ENCODE measurements around the gene SFXN3.

SFXN3 gene

GRCh38 chr10:100986952-100987684, 43.9 kb upstream of the SFXN3 start, which contains the start of the genes MRPL43 and TWNK:
Gene MRPL43 (minus strand): TSS chr10:100987497. CDS start chr10:100987443, 54 bp downstream.
Gene TWNK (plus strand): TSS chr10:100987543. CDS start chr10:100988211, 668 bp downstream.
- Histone ChIP-seq H3K36me3 (ENCODE audit: control insufficient read depth in 4 of 4, insufficient read depth in 4 of 4, low read length in 3 of 4) (peaks cover 11 to 48% (median 36%) of the 10 kb centered on the region in 4 experiments), H3K27me3 (replicated peaks in 2 of 5; ENCODE audit: control insufficient read depth in 4 of 5, insufficient read depth in 5 of 5, low read length in 4 of 5) (no peaks in the 10 kb centered on the region), H3K27ac (ENCODE audit: insufficient read depth in 1 of 2, low read depth in 1 of 2, low read length in 2 of 2, poor library complexity in 1 of 2, severe bottlenecking in 2 of 2) (peak within 1 kb of the TSS in 1 of 2 experiments; percentile 76), H3K9me3 (ENCODE audit: control extremely low read depth in 1 of 5, control insufficient read depth in 4 of 5, insufficient read depth in 2 of 5, low read depth in 1 of 5, low read length in 4 of 5) (no peaks in the 10 kb centered on the region), H3K4me3 (ENCODE audit: control insufficient read depth in 1 of 7, extremely low read depth in 1 of 7, insufficient read depth in 4 of 7, low read depth in 2 of 7, low read length in 6 of 7) (peak within 1 kb of the TSS; percentile 65 to 98 (median 93)), H3K4me1 (ENCODE audit: control extremely low read depth in 1 of 4, control insufficient read depth in 4 of 4, insufficient read depth in 4 of 4, low read length in 3 of 4) (peaks cover 4 to 36% (median 25%) of the 10 kb centered on the region in 4 experiments)
- under 1% methylated on average over 70 of the region's 75 CpGs for WGBS (ENCODE audit: insufficient coverage)
- ChIA-PET CTCF (interaction anchor here (1.1 to 23.7 kb wide), 6 partner anchors 10 to 43 kb away, joined by 3 to 311 read pairs (median 12); partner anchors contain the start of genes LZTS2 and SEMA4G), POLR2A (interaction anchor here (0.6 to 1.2 kb wide), 2 partner anchors 12 to 72 kb away, joined by 3 read pairs; partner anchors contain the start of gene LZTS2)
- peak; percentile 73 to 83 (median 82) for DNase-seq

DNA sequence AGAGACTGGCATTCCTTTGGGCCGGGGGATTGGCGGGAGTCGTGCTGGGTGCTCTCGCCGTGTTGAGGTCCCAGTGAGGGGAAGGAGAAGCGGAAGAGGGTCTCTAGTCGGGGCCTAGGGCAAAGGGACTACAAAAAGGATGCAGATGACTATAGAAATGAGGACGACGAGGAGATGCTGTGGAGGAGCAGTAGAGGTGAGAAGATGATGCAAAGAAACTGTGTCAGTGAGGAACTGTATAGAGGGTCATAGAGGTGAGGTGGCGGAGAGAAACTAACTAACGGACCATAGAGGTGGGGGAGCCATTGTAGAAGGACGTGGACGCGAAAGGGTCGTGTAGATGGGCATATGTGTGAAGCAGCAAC, 43.4 kb upstream of the SFXN3 start:
- Histone ChIP-seq H3K27me3 (replicated peaks in 2 of 5; ENCODE audit: control insufficient read depth in 4 of 5, insufficient read depth in 5 of 5, low read length in 4 of 5) (no peaks in the 10 kb centered on the region), H3K4me3 (ENCODE audit: control insufficient read depth in 1 of 7, extremely low read depth in 1 of 7, insufficient read depth in 4 of 7, low read depth in 2 of 7, low read length in 6 of 7) (peak overlapping the region; percentile 65 to 98 (median 93)), H3K36me3 (ENCODE audit: control insufficient read depth in 4 of 4, insufficient read depth in 4 of 4, low read length in 3 of 4) (peaks cover 11 to 50% (median 37%) of the 10 kb centered on the region in 4 experiments), H3K27ac (ENCODE audit: insufficient read depth in 1 of 2, low read depth in 1 of 2, low read length in 2 of 2, poor library complexity in 1 of 2, severe bottlenecking in 2 of 2) (peak overlapping the region in 1 of 2 experiments; percentile 76), H3K9me3 (ENCODE audit: control extremely low read depth in 1 of 5, control insufficient read depth in 4 of 5, insufficient read depth in 2 of 5, low read depth in 1 of 5, low read length in 4 of 5) (no peaks in the 10 kb centered on the region), H3K4me1 (ENCODE audit: control extremely low read depth in 1 of 4, control insufficient read depth in 4 of 4, insufficient read depth in 4 of 4, low read length in 3 of 4) (peaks cover 4 to 36% (median 25%) of the 10 kb centered on the region in 4 experiments)
- ChIA-PET POLR2A (interaction anchor here (1.2 kb wide), 1 partner anchor 12 kb away, joined by 3 read pairs; the partner anchor contains the start of gene LZTS2), CTCF (interaction anchor here (1.8 to 23.7 kb wide), 4 partner anchors 10 to 42 kb away, joined by 5 to 311 read pairs (median 26); partner anchors contain the start of gene LZTS2)
- no peak for DNase-seq
- 3% methylated on average over 15 of the region's 15 CpGs for WGBS (ENCODE audit: insufficient coverage)

GRCh38 chr10:100988166-100988565, 42.9 kb upstream of the SFXN3 start:
- peak overlapping the region in 1 of 2 experiments; percentile 76 for H3K27ac ChIP-seq (ENCODE audit: insufficient read depth in 1 of 2, low read depth in 1 of 2, low read length in 2 of 2, poor library complexity in 1 of 2, severe bottlenecking in 2 of 2)
- peaks cover 13 to 51% (median 36%) of the 10 kb centered on the region in 4 experiments for H3K36me3 ChIP-seq (ENCODE audit: control insufficient read depth in 4 of 4, insufficient read depth in 4 of 4, low read length in 3 of 4)
- WGBS (ENCODE audit: insufficient coverage): 75% methylated on average over 10 of the region's 10 CpGs
- no peaks in the 10 kb centered on the region for H3K27me3 ChIP-seq (replicated peaks in 2 of 5; ENCODE audit: control insufficient read depth in 4 of 5, insufficient read depth in 5 of 5, low read length in 4 of 5)
- CTCF ChIA-PET: interaction anchor here (0.7 to 23.7 kb wide), 4 partner anchors 9 to 29 kb away, joined by 3 to 311 read pairs (median 98); partner anchors contain the start of gene LZTS2
- DNase-seq: no peak
- H3K9me3 ChIP-seq (ENCODE audit: control extremely low read depth in 1 of 5, control insufficient read depth in 4 of 5, insufficient read depth in 2 of 5, low read depth in 1 of 5, low read length in 4 of 5): no peaks in the 10 kb centered on the region
- POLR2A ChIA-PET: no interaction called here
- H3K4me1 ChIP-seq (ENCODE audit: control extremely low read depth in 1 of 4, control insufficient read depth in 4 of 4, insufficient read depth in 4 of 4, low read length in 3 of 4): peaks cover 4 to 36% (median 25%) of the 10 kb centered on the region in 4 experiments
- peak overlapping the region; percentile 65 to 98 (median 93) for H3K4me3 ChIP-seq (ENCODE audit: control insufficient read depth in 1 of 7, extremely low read depth in 1 of 7, insufficient read depth in 4 of 7, low read depth in 2 of 7, low read length in 6 of 7)

DNA sequence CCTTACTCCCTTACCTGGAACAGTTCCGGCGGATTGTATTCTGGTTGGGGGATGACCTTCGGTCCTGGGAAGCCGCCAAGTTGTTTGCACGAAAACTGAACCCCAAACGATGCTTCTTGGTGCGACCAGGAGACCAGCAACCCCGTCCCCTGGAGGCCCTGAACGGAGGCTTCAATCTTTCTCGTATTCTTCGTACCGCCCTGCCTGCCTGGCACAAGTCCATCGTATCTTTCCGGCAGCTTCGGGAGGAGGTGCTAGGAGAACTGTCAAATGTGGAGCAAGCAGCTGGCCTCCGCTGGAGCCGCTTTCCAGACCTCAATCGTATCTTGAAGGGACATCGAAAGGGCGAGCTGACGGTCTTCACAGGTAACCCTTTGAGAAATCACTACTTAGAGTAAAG, 41.9 kb upstream of the SFXN3 start:
- WGBS (ENCODE audit: insufficient coverage): 97% methylated on average over 21 of the region's 21 CpGs
- H3K4me1 ChIP-seq (ENCODE audit: control extremely low read depth in 1 of 4, control insufficient read depth in 4 of 4, insufficient read depth in 4 of 4, low read length in 3 of 4): peaks cover 4 to 36% (median 25%) of the 10 kb centered on the region in 4 experiments
- H3K27me3 ChIP-seq (replicated peaks in 2 of 5; ENCODE audit: control insufficient read depth in 4 of 5, insufficient read depth in 5 of 5, low read length in 4 of 5): no peaks in the 10 kb centered on the region
- CTCF ChIA-PET: interaction anchor here (0.6 to 23.7 kb wide), 5 partner anchors 8 to 28 kb away, joined by 3 to 311 read pairs (median 44); partner anchors contain the start of genes LZTS2 and SEMA4G
- H3K9me3 ChIP-seq (ENCODE audit: control extremely low read depth in 1 of 5, control insufficient read depth in 4 of 5, insufficient read depth in 2 of 5, low read depth in 1 of 5, low read length in 4 of 5): no peaks in the 10 kb centered on the region
- H3K36me3 ChIP-seq (ENCODE audit: control insufficient read depth in 4 of 4, insufficient read depth in 4 of 4, low read length in 3 of 4): peaks cover 16 to 56% (median 40%) of the 10 kb centered on the region in 4 experiments
- no peak overlapping the region for H3K4me3 ChIP-seq (ENCODE audit: control insufficient read depth in 1 of 7, extremely low read depth in 1 of 7, insufficient read depth in 4 of 7, low read depth in 2 of 7, low read length in 6 of 7)
- POLR2A ChIA-PET: no interaction called here
- no peak for DNase-seq
- no peak overlapping the region for H3K27ac ChIP-seq (ENCODE audit: insufficient read depth in 1 of 2, low read depth in 1 of 2, low read length in 2 of 2, poor library complexity in 1 of 2, severe bottlenecking in 2 of 2)

DNA sequence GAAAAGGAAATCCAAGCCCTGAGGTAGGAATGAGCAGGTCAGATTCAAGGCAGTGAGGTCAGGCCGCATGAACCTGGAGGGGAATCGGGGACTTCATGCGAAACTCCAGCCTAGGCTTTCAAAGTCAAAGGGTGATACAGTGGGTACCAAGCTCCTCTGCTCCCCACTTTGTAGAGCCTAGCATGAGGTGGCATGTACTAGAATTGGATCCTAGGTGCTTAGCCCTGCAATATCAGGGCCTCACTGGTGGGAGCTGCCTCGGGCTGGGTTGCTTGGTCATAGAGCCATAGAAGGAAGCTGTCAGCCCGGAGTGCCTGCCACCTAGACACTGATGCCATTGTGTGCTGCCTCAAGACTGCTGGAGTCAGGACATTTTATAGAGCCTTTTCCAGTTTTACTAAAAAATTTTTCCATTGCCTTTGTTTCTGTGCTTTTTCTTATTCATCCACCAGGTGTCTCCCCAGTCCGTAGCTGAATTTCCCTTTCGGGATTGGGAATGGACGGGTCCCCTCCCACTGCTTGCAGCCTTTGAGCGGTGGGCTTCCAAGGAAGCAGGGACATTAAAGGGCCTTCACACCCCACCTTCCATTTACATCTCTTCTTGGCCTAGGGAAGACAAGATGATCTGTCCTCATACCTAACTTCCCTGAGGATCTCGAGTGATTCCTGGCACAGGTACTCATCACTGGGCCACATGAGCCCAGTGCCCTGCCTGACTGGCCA, 36.9 kb upstream of the SFXN3 start:
- H3K9me3 ChIP-seq (ENCODE audit: control extremely low read depth in 1 of 5, control insufficient read depth in 4 of 5, insufficient read depth in 2 of 5, low read depth in 1 of 5, low read length in 4 of 5): no peaks in the 10 kb centered on the region
- peaks cover 16 to 51% (median 36%) of the 10 kb centered on the region in 4 experiments for H3K36me3 ChIP-seq (ENCODE audit: control insufficient read depth in 4 of 4, insufficient read depth in 4 of 4, low read length in 3 of 4)
- ChIA-PET CTCF (interaction anchor here (1.0 to 23.7 kb wide), 8 partner anchors 10 to 58 kb away, joined by 3 to 311 read pairs (median 4); no protein-coding TSS in a partner anchor), POLR2A (no interaction called here)
- 74% methylated on average over 7 of the region's 10 CpGs for WGBS (ENCODE audit: insufficient coverage)
- H3K4me3 ChIP-seq (ENCODE audit: control insufficient read depth in 1 of 7, extremely low read depth in 1 of 7, insufficient read depth in 4 of 7, low read depth in 2 of 7, low read length in 6 of 7): no peak overlapping the region
- no peak overlapping the region for H3K27ac ChIP-seq (ENCODE audit: insufficient read depth in 1 of 2, low read depth in 1 of 2, low read length in 2 of 2, poor library complexity in 1 of 2, severe bottlenecking in 2 of 2)
- peaks cover 0 to 42% (median 28%) of the 10 kb centered on the region in 4 experiments for H3K4me1 ChIP-seq (ENCODE audit: control extremely low read depth in 1 of 4, control insufficient read depth in 4 of 4, insufficient read depth in 4 of 4, low read length in 3 of 4)
- no peak for DNase-seq
- H3K27me3 ChIP-seq (replicated peaks in 2 of 5; ENCODE audit: control insufficient read depth in 4 of 5, insufficient read depth in 5 of 5, low read length in 4 of 5): no peaks in the 10 kb centered on the region

DNA sequence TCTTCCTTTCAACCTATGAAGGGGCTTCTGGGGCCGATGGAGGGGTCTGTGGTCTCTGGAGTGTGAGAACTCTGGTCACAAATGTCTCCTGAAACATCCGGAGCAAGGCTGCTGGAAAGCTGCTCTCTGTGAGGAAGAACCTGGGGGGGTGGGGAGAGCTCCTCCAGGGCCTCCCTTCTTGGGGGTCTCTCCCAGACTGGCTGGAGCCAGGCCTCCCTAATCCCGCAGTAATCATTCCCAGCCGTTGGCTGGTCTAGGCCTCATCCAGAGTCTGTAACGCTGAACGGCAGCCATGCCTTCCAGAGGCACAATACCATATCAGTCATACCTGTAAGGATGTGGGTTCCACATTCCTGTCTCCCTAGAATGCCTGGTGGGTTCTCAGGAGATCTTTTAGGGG, 35.9 kb upstream of the SFXN3 start:
- Histone ChIP-seq H3K4me3 (ENCODE audit: control insufficient read depth in 1 of 7, extremely low read depth in 1 of 7, insufficient read depth in 4 of 7, low read depth in 2 of 7, low read length in 6 of 7) (no peak overlapping the region), H3K4me1 (ENCODE audit: control extremely low read depth in 1 of 4, control insufficient read depth in 4 of 4, insufficient read depth in 4 of 4, low read length in 3 of 4) (peaks cover 0 to 37% (median 28%) of the 10 kb centered on the region in 4 experiments), H3K36me3 (ENCODE audit: control insufficient read depth in 4 of 4, insufficient read depth in 4 of 4, low read length in 3 of 4) (peaks cover 16 to 42% (median 27%) of the 10 kb centered on the region in 4 experiments), H3K9me3 (ENCODE audit: control extremely low read depth in 1 of 5, control insufficient read depth in 4 of 5, insufficient read depth in 2 of 5, low read depth in 1 of 5, low read length in 4 of 5) (no peaks in the 10 kb centered on the region), H3K27me3 (replicated peaks in 2 of 5; ENCODE audit: control insufficient read depth in 4 of 5, insufficient read depth in 5 of 5, low read length in 4 of 5) (no peaks in the 10 kb centered on the region), H3K27ac (ENCODE audit: insufficient read depth in 1 of 2, low read depth in 1 of 2, low read length in 2 of 2, poor library complexity in 1 of 2, severe bottlenecking in 2 of 2) (no peak overlapping the region)
- WGBS (ENCODE audit: insufficient coverage): 93% methylated on average over 4 of the region's 6 CpGs
- POLR2A ChIA-PET: no interaction called here
- CTCF ChIA-PET: interaction anchor here (1.3 to 23.7 kb wide), 5 partner anchors 8 to 48 kb away, joined by 3 to 311 read pairs (median 44); partner anchors contain the start of genes MRPL43 and TWNK
- no peak for DNase-seq

Data from common myeloid progenitor, CD34-positive (primary cell).